KBM-7 (cell line): ENCODE measurements around the gene SORCS2.

Experiments
- DNase-seq: peaks from one replicate; pipeline ENCODE4 v3.0.0-alpha.2; 2015
- in situ Hi-C: fragments of 300-500 bp; cut with MboI; formaldehyde crosslinking; loops from 2 replicates; pipeline ENCODE4 v1.14.3; 2020; ENCODE audit warnings: low sequenced_read_pairs, low pct_unique_long_range_greater_than_20kb, mixed read lengths

Gene SORCS2

GRCh38 chr4:7458066-7458425 is 265.7 kb downstream of the SORCS2 start:
- in situ Hi-C loops: no loop called here
- DNase-seq: no peak

DNA sequence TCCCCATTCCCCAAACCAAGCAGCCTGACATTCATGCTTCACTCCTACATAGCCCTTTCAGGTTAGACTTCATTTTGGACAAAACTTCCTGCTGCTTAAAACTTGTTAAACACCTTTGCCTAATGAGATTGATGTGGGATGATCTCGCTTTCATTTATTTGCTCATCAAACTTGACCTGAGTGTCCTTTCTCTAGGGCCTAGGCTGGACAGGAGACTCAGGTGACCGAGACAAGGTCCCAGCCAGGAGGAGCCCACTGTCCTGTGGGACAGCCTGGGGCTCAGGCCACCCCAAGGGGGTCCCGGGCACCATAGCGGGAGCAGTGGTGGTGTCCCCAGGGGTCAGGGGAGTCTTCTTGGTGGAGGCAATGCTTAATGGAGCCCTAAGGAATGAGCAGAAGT is 266.1 kb downstream of the SORCS2 start:
- DNase-seq: no peak
- in situ Hi-C loops: no loop called here

DNA sequence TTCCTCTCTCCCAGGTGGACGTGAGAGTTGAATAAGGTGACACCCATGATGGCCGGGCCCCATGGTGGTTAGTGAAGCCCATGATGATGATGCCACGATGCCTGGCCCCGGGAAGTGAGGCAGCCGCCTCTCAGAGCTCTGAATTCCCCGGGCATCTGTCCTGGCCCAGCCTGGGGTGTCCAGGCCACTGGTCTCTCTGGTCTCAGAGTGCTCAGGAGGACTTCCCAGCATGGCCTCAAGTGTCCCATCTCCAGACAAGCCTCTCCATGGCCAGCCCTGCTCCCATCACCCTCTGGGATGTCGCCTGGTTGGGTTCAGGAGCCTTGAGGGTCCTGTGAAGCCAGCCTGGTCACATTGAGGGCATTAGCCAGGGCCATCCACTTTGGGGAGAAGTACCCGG is 267.1 kb downstream of the SORCS2 start:
- no peak for DNase-seq
- in situ Hi-C loops: no loop called here

DNA sequence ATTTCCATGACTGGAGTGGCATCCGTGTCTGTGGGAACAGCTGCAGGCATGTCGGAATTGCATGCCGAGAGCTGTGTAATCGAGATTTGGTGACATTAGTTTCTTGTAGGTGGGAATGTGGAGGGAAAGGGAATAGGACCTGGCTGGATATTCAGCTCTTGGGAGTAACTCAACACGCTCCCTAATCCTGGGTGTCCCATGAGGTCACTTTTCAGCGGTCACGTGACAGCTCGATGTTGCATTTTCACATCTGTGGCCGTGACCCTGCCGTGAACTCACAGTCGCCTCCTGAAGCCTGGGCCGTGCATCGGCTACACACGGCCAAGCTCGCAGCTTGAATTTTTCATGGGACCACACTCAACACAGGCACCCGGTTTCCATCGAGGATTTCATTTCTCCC is 268.2 kb downstream of the SORCS2 start:
- in situ Hi-C loops: no loop called here
- DNase-seq: no peak

- DNase-seq: no peak
- in situ Hi-C loops: no loop called here
These were observed 268.9 kb downstream of the SORCS2 start for GRCh38 chr4:7461230-7461629.

- in situ Hi-C loops: no loop called here
- no peak for DNase-seq
These were observed 270.2 kb downstream of the SORCS2 start for GRCh38 chr4:7462509-7462971.

GRCh38 chr4:7463566-7464258 is 271.4 kb downstream of the SORCS2 start:
- DNase-seq: no peak
- in situ Hi-C loops: no loop called here

DNA sequence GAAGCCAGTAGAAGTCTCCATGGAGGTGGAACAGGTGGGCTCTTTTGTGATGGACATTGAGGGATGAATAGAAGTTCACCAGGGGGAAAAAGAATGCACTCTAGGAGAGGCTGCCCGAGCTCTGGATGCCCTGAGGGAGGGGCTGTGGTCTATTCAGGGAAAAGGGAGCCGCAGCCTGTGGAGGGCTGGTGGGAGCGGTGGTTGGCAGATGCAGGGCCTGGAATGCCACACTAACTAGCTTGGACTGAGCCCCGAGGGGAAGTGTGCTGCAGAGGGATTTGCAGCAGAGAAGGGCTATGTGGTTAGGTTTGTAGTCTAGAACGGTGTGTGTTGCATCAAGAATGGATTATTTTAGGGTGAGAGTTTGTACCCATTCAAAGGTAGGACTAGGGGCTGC is 271.9 kb downstream of the SORCS2 start:
- in situ Hi-C loops: no loop called here
- no peak for DNase-seq

- in situ Hi-C loops: no loop called here
- no peak for DNase-seq
These were observed 272.7 kb downstream of the SORCS2 start for GRCh38 chr4:7465017-7465416.

GRCh38 chr4:7466215-7466614 is 273.9 kb downstream of the SORCS2 start:
- in situ Hi-C loops: no loop called here
- DNase-seq: no peak

DNA sequence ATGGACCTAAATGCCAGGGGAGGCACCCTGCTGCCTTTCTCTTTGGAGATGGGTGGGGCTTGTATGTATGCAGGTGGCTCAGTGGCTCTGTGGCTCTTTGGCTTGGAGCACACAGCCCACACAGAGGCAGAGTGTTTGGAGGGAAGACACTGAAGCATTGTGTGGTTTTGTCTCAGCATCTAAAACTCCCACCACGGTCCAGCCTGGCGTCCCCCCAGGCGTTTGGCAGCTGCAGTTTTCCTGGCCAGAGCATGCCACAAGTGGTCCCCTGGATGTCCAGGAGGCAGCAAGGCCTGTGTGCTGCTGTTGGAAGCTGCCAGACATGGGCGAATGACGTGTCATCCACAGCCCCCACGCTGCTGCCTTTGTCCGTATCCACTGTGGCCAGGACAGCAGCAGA is 274.6 kb downstream of the SORCS2 start:
- DNase-seq: no peak
- in situ Hi-C loops: no loop called here

DNA sequence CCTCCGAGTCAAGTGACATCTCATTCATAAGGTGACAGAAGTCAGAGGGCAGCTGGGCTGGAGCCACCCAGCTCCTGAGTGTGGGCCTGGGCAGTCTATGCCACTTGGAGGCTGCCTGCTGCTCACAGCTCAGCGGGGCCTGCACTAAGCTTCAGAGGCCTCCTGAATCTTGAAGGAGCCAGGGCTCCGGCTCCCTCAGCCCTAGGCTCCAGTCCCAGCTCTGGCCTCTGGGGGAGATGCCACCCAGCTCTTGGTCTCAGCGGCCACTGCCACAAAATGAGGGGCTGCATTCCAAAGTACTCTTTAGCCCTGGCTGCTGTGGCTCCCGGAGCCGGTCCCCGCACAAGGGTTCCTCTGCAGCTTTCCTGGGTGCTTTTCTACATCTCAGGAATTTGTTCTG is 275.1 kb downstream of the SORCS2 start:
- no peak for DNase-seq

DNA sequence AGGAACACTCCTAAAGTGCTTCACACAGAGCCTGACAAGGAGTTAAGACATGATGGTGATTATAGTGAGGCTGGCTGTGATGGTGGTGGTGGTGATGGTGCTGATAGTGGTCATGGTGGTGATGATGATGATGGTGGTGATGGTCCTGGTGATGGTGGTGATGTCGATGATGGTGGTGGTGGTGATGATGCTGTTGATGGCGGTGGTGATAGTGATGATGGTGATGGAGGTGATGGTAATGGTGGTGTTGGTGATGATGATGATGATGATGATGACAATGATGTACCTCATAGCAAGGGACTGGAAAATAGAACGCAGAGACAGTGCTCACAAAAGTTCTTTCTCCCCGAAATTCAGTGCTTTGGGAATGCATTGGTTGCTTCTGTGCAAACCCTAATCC is 276.7 kb downstream of the SORCS2 start:
- DNase-seq: no peak
- in situ Hi-C loops: no loop called here

More for the DNA sequence above, 275.1 kb downstream of the SORCS2 start:
- in situ Hi-C loops: no loop called here

GRCh38 chr4:7470111-7470510 is 277.8 kb downstream of the SORCS2 start:
- in situ Hi-C loops: no loop called here
- DNase-seq: no peak

DNA sequence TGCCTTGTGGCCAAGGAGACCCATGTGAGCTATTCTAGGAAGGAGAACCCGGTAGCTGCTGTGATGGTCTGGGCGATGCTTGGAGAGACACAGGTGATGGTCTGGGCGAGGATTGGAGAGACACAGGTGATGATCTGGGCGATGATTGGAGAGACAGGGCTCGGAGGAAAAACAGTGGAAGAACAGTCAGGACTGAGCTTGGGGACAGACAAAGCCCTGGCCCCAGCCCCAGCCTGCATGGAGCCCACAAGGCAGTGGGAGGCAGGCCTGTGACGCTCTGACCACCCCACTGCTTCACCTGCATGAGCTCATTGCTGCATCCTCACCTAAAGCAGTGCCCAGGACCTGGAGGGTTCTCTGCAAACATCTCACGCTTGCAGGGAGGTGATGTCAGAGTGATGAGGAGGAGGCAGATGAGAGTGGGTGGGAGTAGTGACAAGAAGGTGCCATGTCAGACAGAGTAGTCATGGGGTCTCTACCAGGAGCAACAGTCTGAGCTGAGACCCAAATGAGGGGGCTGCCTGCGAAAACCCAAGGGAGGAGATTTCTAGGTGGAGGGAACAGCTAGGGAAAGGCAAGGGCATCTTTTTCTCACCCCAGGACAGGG is 278.3 kb downstream of the SORCS2 start:
- in situ Hi-C loops: no loop called here
- no peak for DNase-seq

- in situ Hi-C loops: no loop called here
- no peak for DNase-seq
These were observed 280.2 kb downstream of the SORCS2 start for GRCh38 chr4:7472442-7473013.

GRCh38 chr4:7473081-7473480 is 280.7 kb downstream of the SORCS2 start:
- no peak for DNase-seq
- in situ Hi-C loops: no loop called here

DNA sequence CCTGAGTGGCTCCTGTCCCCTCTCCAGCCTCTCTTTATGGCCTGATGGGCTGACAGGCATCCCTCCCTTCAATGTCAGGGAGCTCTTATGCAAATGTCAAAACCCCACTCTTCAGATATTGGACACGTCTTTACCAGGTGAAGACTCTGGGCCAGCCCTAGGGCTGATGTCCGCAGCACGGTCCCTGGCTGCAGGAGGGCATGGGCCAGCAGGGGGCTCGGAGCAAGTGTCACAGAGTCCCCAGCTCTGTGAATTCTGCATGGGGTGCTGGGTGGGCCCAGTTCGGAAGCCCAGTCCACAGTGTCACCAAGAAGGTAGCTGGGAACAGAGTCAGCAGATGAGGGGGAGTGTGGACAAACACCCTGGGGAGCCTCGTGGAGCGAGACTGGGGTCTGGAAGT is 282.0 kb downstream of the SORCS2 start:
- in situ Hi-C loops: no loop called here
- DNase-seq: no peak

GRCh38 chr4:7475207-7475606 is 282.9 kb downstream of the SORCS2 start:
- in situ Hi-C loops: no loop called here
- DNase-seq: no peak

GRCh38 chr4:7476820-7477219 is 284.5 kb downstream of the SORCS2 start:
- in situ Hi-C loops: no loop called here
- DNase-seq: no peak

GRCh38 chr4:7477695-7478094 is 285.4 kb downstream of the SORCS2 start:
- no peak for DNase-seq
- in situ Hi-C loops: no loop called here
